C4-2B (cell line): ENCODE data around the gene SENP7.

ENCODE experiments used
- CTCF ChIP-seq: fragments of 450-650 bp; conservative IDR thresholded peaks from 2 replicates; pipeline ENCODE4 v1.5.1; 2017; ENCODE audit warnings: mild to moderate bottlenecking
- ZFX ChIP-seq: fragments of 450-650 bp; IDR thresholded peaks from 2 replicates; pipeline ENCODE4 v1.6.1; 2017

- TF ChIP-seq CTCF (no peak), ZFX (no peak)
Measured at GRCh38 chr3:101383156-101383575, 129.8 kb downstream of the SENP7 start.
